Smooth muscle cell of the pulmonary artery (primary cell): ENCODE measurements around the gene REP15. TPM values are rescaled to one million over a fixed set of nuclear protein-coding genes. Genes with fewer than 3 reads are reported as not detected.

Source experiments
- total RNA-seq: library from RNA; depleted of rRNA; stranded (reverse); fragments of >200 nt; gene quantifications from 2 replicates; pipeline ENCODE4 v1.2.3, GENCODE V29; 2014

The REP15 gene
- 2.4 and 3.2 TPM in 2 replicates for total RNA-seq

GRCh38 chr12:27696293-27696652, at the start of gene REP15:
Gene REP15 (plus strand): TSS chr12:27696447. CDS start chr12:27696563, 116 bp downstream.

GRCh38 chr12:27710592-27711316, 14.5 kb downstream of the REP15 start, which contains the start of gene MRPS35:
Gene MRPS35 (plus strand): TSS chr12:27710832. CDS start chr12:27710844, 12 bp downstream.

Other genes starting within 250 kb of the REP15 start
- gene SMCO2, start 249.7 kb upstream of the REP15 start, total RNA-seq = 0.40 TPM in 1 of 2 replicates, not detected in the other
- gene PPFIBP1, start 172.2 kb upstream of the REP15 start, total RNA-seq = 153 and 179 TPM in 2 replicates
- 36.0 and 37.1 TPM in 2 replicates for gene MRPS35, start 14.4 kb downstream of the REP15 start, total RNA-seq
- gene KLHL42, start 83.8 kb downstream of the REP15 start, total RNA-seq = 32.2 and 35.6 TPM in 2 replicates
- not detected in 2 replicates for gene MANSC4, start 83.8 kb downstream of the REP15 start, total RNA-seq